Naive thymus-derived CD8-positive, alpha-beta T cell (primary cell): ENCODE data around the gene LPAR2. TPM values are rescaled to one million over a fixed set of nuclear protein-coding genes. Genes with fewer than 3 reads are reported as not detected.

Experiments used
- polyA plus RNA-seq, 3 donors: library from polyadenylated mRNA; unstranded; fragments of 300-500 nt; fragmentation: Illumina TruSeq; gene quantifications; one replicate each; pipeline ENCODE4 v1.2.3, GENCODE V29; 2021
- total RNA-seq, 8 experiments: library from RNA in 2 of 8; stranded (reverse) in 2 of 8; gene quantifications; one replicate each; pipeline ENCODE4 v1.2.3 and lab custom pipeline; 2021 to 2026

LPAR2 gene
- total and polyA plus RNA-seq, 5 experiments from 2014 or later = 12.9 to 93.1 (median 38.0) TPM

Other genes starting within 250 kb of the LPAR2 start
- gene GATAD2A, start 222.5 kb downstream of the LPAR2 start, total RNA-seq = 100 to 1,000 TPM; 101 to 107 TPM
- 10 to 100 TPM; 14.5 to 35.1 (median 20.2) TPM for gene GATAD2A, start 222.5 kb downstream of the LPAR2 start, polyA plus RNA-seq
- 10 to 100 TPM in 1 of 2 experiments, 1 to 10 TPM in 1; 9.3 to 10.8 TPM for gene TSSK6, start 112.7 kb downstream of the LPAR2 start, total RNA-seq
- gene TSSK6, start 112.7 kb downstream of the LPAR2 start, polyA plus RNA-seq = 1 to 10 TPM in 2 of 3 donors, under 1 TPM in 1; 0.59 to 3.7 (median 3.1) TPM
- 100 to 1,000 TPM; 177 to 180 TPM for gene NDUFA13, start 112.0 kb downstream of the LPAR2 start, total RNA-seq
- 100 to 1,000 TPM; 329 to 360 (median 338) TPM for gene NDUFA13, start 112.0 kb downstream of the LPAR2 start, polyA plus RNA-seq
- 10 to 100 TPM; 11.1 to 12.8 TPM for gene YJEFN3, start 99.3 kb downstream of the LPAR2 start, total RNA-seq
- under 1 TPM in 2 of 3 donors, not detected in 1; 0.08 to 0.63 TPM for gene YJEFN3, start 99.3 kb downstream of the LPAR2 start, polyA plus RNA-seq
- under 1 TPM; 0.31 to 0.41 TPM for gene CILP2, start 90.0 kb downstream of the LPAR2 start, total RNA-seq
- gene CILP2, start 90.0 kb downstream of the LPAR2 start, polyA plus RNA-seq = under 1 TPM in 2 of 3 donors, not detected in 1; 0.56 to 0.64 TPM
- 10 to 100 TPM; 46.0 to 49.4 TPM for gene PBX4, start 9.5 kb downstream of the LPAR2 start, total RNA-seq
- gene PBX4, start 9.5 kb downstream of the LPAR2 start, polyA plus RNA-seq = 1 to 10 TPM; 2.6 to 6.9 (median 4.2) TPM
- 100 to 1,000 TPM; 133 to 135 TPM for gene GMIP, start 15.4 kb upstream of the LPAR2 start, total RNA-seq
- 10 to 100 TPM; 40.6 to 72.4 (median 41.9) TPM for gene GMIP, start 15.4 kb upstream of the LPAR2 start, polyA plus RNA-seq
- gene ATP13A1, start 35.5 kb upstream of the LPAR2 start, total RNA-seq = 100 to 1,000 TPM; 155 to 158 TPM
- gene ATP13A1, start 35.5 kb upstream of the LPAR2 start, polyA plus RNA-seq = 10 to 100 TPM; 15.3 to 46.7 (median 20.7) TPM
- gene ZNF101, start 40.6 kb upstream of the LPAR2 start, total RNA-seq = 100 to 1,000 TPM; 252 to 269 TPM
- gene ZNF101, start 40.6 kb upstream of the LPAR2 start, polyA plus RNA-seq = 100 to 1,000 TPM in 2 of 3 donors, 10 to 100 TPM in 1; 99.7 to 144 (median 131) TPM
- gene ZNF14, start 104.9 kb upstream of the LPAR2 start, total RNA-seq = 10 to 100 TPM; 39.8 TPM
- gene ZNF14, start 104.9 kb upstream of the LPAR2 start, polyA plus RNA-seq = 10 to 100 TPM in 2 of 3 donors, 1 to 10 TPM in 1; 8.2 to 16.3 (median 11.4) TPM
- gene ZNF506, start 193.5 kb upstream of the LPAR2 start, total RNA-seq = 10 to 100 TPM; 85.5 to 98.7 TPM
- gene ZNF506, start 193.5 kb upstream of the LPAR2 start, polyA plus RNA-seq = 10 to 100 TPM; 23.4 to 29.6 (median 27.8) TPM
- 10 to 100 TPM; 36.8 to 37.5 TPM for gene ZNF253, start 237.7 kb upstream of the LPAR2 start, total RNA-seq
- gene ZNF253, start 237.7 kb upstream of the LPAR2 start, polyA plus RNA-seq = 1 to 10 TPM; 7.1 to 9.4 (median 8.9) TPM